ENCODE measurements around the gene THAP10. TPM values are rescaled to one million over a fixed set of nuclear protein-coding genes. Genes with fewer than 3 reads are reported as not detected.
A peak's percentile ranks its signal among the peaks of the same experiment; 100 is the strongest.

Gene THAP10
- total and polyA plus RNA-seq, 9 donors: 1.5 to 3.5 (median 2.3) TPM

DNA sequence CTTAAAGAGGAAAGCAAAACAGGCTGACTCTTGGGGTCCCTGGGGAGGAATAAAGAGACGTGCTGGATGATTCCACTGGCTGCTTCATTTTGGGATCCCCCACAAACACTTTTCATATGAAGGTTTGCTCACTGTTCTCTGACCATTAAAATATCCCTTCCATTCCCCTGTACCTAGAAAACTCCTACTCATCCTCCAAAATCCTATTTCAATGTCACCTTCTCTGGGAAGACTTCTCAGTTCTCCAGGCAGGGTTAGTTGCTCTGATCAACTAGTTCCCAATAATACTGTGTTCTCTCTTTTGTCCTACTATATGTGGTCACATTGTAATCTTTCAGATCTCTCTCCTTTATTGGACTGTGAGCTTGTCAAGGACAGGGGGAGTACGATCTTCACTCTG, 57.2 kb downstream of the THAP10 start:
- H3K36me3 ChIP-seq (ENCODE audit: control insufficient read depth, insufficient read depth, low read length): peaks cover 33% of the 10 kb centered on the region
- no peak overlapping the region for H3K27ac ChIP-seq (ENCODE audit: low read length)

DNA sequence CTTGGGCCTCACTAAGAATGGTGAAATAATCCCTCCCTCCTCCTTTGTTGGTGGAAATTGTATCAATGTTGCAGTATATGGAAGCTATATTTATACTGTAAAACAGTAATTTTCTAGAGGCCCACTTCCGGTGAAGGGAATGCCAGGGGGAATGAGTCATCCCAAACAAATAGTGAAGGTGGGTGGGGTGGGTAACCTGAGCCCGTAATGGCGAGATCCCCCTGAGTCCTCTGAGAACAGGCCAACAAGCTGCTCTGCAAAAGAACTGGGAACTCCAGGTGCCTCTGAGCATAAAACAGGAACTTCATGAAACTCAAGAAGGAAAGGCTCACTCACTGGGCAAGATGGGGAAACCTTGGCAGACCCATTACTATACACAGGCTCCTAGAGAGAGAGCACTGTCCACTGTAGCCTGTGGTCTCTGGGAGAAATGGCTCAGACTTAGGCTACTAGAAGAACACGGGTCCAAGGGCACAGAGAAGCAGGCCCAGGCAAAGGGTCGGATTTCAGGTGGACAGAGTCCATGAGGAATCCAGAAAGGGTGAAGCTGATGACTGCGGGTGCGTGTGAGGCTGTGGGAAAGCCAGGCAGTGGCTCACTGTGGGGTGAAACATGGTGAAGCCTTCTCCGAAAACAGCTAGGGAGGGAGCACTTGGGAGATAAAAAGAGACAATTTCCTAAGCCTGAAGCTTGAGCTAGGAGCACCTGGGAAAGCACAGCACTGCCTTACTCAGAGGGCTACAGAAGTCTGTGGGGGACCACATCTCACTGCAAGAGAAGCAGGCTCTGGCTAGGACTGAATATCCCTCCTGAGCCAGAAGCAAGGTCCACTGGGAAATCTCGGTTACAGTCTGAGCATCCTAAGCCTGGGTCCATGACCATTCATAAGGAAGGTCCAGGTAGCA, 58.1 kb downstream of the THAP10 start:
- Histone ChIP-seq H3K9me3 (replicated peaks; ENCODE audit: control insufficient read depth, low read depth, low read length) (no peaks in the 10 kb centered on the region), H3K27ac (ENCODE audit: low read length) (peak overlapping the region; percentile 24), H3K4me3 (ENCODE audit: low read length) (no peak overlapping the region), H3K27me3 (ENCODE audit: control insufficient read depth, insufficient read depth, low read length) (no peaks in the 10 kb centered on the region), H3K4me1 (ENCODE audit: control insufficient read depth, insufficient read depth, low read length) (peaks cover 13% of the 10 kb centered on the region), H3K36me3 (ENCODE audit: control insufficient read depth, insufficient read depth, low read length) (peaks cover 33% of the 10 kb centered on the region)
- 43% methylated on average over 7 of the region's 9 CpGs for WGBS (ENCODE audit: insufficient coverage)
- peak; percentile 88 for DNase-seq

More for the DNA sequence above, 57.2 kb downstream of the THAP10 start:
- H3K27me3 ChIP-seq (ENCODE audit: control insufficient read depth, insufficient read depth, low read length): no peaks in the 10 kb centered on the region
- 100% methylated on average over 1 of the region's 2 CpGs for WGBS (ENCODE audit: insufficient coverage)
- H3K9me3 ChIP-seq (replicated peaks; ENCODE audit: control insufficient read depth, low read depth, low read length): no peaks in the 10 kb centered on the region
- no peak for DNase-seq
- no peak overlapping the region for H3K4me3 ChIP-seq (ENCODE audit: low read length)
- peaks cover 13% of the 10 kb centered on the region for H3K4me1 ChIP-seq (ENCODE audit: control insufficient read depth, insufficient read depth, low read length)

- Histone ChIP-seq H3K9me3 (replicated peaks; ENCODE audit: control insufficient read depth, low read depth, low read length) (no peaks in the 10 kb centered on the region), H3K36me3 (ENCODE audit: control insufficient read depth, insufficient read depth, low read length) (peaks cover 33% of the 10 kb centered on the region), H3K4me1 (ENCODE audit: control insufficient read depth, insufficient read depth, low read length) (peaks cover 13% of the 10 kb centered on the region), H3K27me3 (ENCODE audit: control insufficient read depth, insufficient read depth, low read length) (no peaks in the 10 kb centered on the region), H3K4me3 (ENCODE audit: low read length) (no peak overlapping the region), H3K27ac (ENCODE audit: low read length) (peak overlapping the region; percentile 24)
- no CpG with 5 or more reads among the region's 3 CpGs for WGBS (ENCODE audit: insufficient coverage)
- DNase-seq: no peak
These were observed 58.8 kb downstream of the THAP10 start for GRCh38 chr15:70833422-70833821.

- H3K36me3 ChIP-seq (ENCODE audit: control insufficient read depth, insufficient read depth, low read length): peaks cover 33% of the 10 kb centered on the region
- 96% methylated on average over 16 of the region's 20 CpGs for WGBS (ENCODE audit: insufficient coverage)
- H3K27me3 ChIP-seq (ENCODE audit: control insufficient read depth, insufficient read depth, low read length): no peaks in the 10 kb centered on the region
- peaks cover 13% of the 10 kb centered on the region for H3K4me1 ChIP-seq (ENCODE audit: control insufficient read depth, insufficient read depth, low read length)
- no peak overlapping the region for H3K4me3 ChIP-seq (ENCODE audit: low read length)
- H3K9me3 ChIP-seq (replicated peaks; ENCODE audit: control insufficient read depth, low read depth, low read length): no peaks in the 10 kb centered on the region
- no peak overlapping the region for H3K27ac ChIP-seq (ENCODE audit: low read length)
- no peak for DNase-seq
These were observed 60.1 kb downstream of the THAP10 start for GRCh38 chr15:70832176-70832575.

Other genes with a start within 250 kb of the THAP10 start
- gene UACA, start 128.9 kb downstream of the THAP10 start, total RNA-seq: 117 TPM
- 100 to 1,000 TPM in 7 of 8 donors, 10 to 100 TPM in 1; 92.8 to 139 (median 128) TPM for gene UACA, start 128.9 kb downstream of the THAP10 start, polyA plus RNA-seq (ENCODE audit: insufficient read depth in 1 of 8, insufficient read length in 8 of 8, low replicate concordance in 1 of 8)
- gene LARP6, start 38.3 kb downstream of the THAP10 start, total RNA-seq: 12.6 TPM
- 10 to 100 TPM; 10.6 to 17.9 (median 13.8) TPM for gene LARP6, start 38.3 kb downstream of the THAP10 start, polyA plus RNA-seq (ENCODE audit: insufficient read depth in 1 of 8, insufficient read length in 8 of 8, low replicate concordance in 1 of 8)
- 13.8 TPM for gene LRRC49, start 393 bp upstream of the THAP10 start, total RNA-seq
- 1 to 10 TPM; 4.5 to 7.4 (median 5.9) TPM for gene LRRC49, start 393 bp upstream of the THAP10 start, polyA plus RNA-seq (ENCODE audit: insufficient read depth in 1 of 8, insufficient read length in 8 of 8, low replicate concordance in 1 of 8)
- gene THSD4, start 223.0 kb upstream of the THAP10 start, total RNA-seq: 30.7 TPM
- gene THSD4, start 223.0 kb upstream of the THAP10 start, polyA plus RNA-seq (ENCODE audit: insufficient read depth in 1 of 8, insufficient read length in 8 of 8, low replicate concordance in 1 of 8): 10 to 100 TPM; 17.6 to 33.8 (median 24.1) TPM